ENCODE data around the gene CHIA. TPM values are rescaled to one million over a fixed set of nuclear protein-coding genes. Genes with fewer than 3 reads are reported as not detected.

Gene CHIA
- total and polyA plus RNA-seq, 2 of the 8 experiments (the other 6 are each of a cell fraction or from before 2014, with no cell fraction given) = not detected

DNA sequence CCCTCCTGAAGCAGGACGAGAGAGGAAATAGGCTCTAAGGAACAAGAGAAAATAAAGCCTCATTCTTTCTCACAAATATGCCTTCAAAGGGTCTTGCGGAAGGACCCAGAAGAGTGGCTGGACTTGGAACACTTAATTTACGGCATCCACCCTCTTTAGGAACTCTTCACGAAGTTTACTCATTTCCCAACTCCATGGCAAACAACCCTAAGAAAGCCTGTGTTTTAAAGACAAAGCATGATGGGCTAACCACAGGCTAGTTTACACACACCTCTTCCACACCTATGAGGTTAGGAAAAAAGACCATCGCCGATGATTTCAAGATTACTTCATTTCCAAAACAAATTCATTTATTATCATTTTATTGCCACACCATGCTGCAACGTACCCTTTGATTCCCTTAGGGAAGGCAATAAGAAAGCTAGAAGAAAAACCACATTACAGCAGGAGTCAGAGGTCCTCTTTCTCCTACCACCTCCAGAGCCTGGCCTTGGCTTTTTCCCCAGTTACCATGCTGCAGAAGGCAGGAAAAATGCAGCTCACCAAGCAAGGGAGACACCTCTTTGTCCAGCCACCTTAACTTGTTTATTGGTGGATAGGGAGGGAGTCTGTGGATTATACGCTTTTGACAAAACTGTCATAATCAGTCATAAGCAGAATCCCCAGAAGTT, 33.5 kb upstream of the CHIA start:
- Histone ChIP-seq H3K23ac (ENCODE audit: insufficient read length) (no peak overlapping the region), H3K36me3 (ENCODE audit: control insufficient read depth in 2 of 4, insufficient read depth in 4 of 4, low read length in 3 of 4) (no peaks in the 10 kb centered on the region), H3K79me1 (ENCODE audit: low read depth, low read length) (no peaks in the 10 kb centered on the region), H3K4me2 (ENCODE audit: insufficient read depth in 1 of 2, low read depth in 2 of 2, low read length in 2 of 2) (no peak overlapping the region), H2AFZ (ENCODE audit: low read length) (no peak overlapping the region), H2BK5ac (ENCODE audit: low read depth, low read length) (no peak overlapping the region), H3K56ac (replicated peaks; ENCODE audit: insufficient read length, low read depth, low read length) (no peak overlapping the region), H4K91ac (replicated peaks; ENCODE audit: insufficient read length, low read length) (no peak overlapping the region), H2BK120ac (replicated peaks; ENCODE audit: low read depth, low read length) (no peak overlapping the region), H3K27ac (ENCODE audit: low read depth, low read length) (no peak overlapping the region), H4K20me1 (replicated peaks in 1 of 2; ENCODE audit: control insufficient read depth in 1 of 2, insufficient read depth in 2 of 2, low read length in 2 of 2) (peaks cover 0 to 3% of the 10 kb centered on the region in 2 experiments), H3K4me1 (replicated peaks in 1 of 4; ENCODE audit: control insufficient read depth in 3 of 4, insufficient read depth in 4 of 4, low read length in 3 of 4) (no peaks in the 10 kb centered on the region), H2BK20ac (ENCODE audit: low read length) (no peak overlapping the region), H2BK15ac (ENCODE audit: low read length) (no peak overlapping the region), H2BK12ac (ENCODE audit: low read depth, low read length) (no peak overlapping the region), H3K79me2 (ENCODE audit: control insufficient read depth in 1 of 2, insufficient read depth in 2 of 2, low read length in 2 of 2) (no peaks in the 10 kb centered on the region), H3K4ac (replicated peaks; ENCODE audit: insufficient read length, low read depth, low read length) (no peak overlapping the region), H4K8ac (ENCODE audit: extremely low read depth, insufficient read depth, low read length) (no peak overlapping the region), H3K9me3 (ENCODE audit: insufficient read depth in 2 of 2, low read depth in 1 of 2, low read length in 1 of 2) (no peaks in the 10 kb centered on the region), H4K5ac (ENCODE audit: insufficient read length, low read depth, low read length) (no peak overlapping the region), H3K23me2 (ENCODE audit: low read depth, low read length) (0 out of 2 replicates have a peak, but pooled peaks cover 1% of the 10 kb centered on the region), H2AK5ac (ENCODE audit: low read depth, low read length) (no peak overlapping the region), H3K9ac (replicated peaks in 1 of 4; ENCODE audit: extremely low read depth in 1 of 4, low read depth in 3 of 4, low read length in 3 of 4) (no peak overlapping the region), H3K4me3 (ENCODE audit: extremely low read depth in 1 of 4, insufficient read depth in 2 of 4, low read depth in 3 of 4, low read length in 4 of 4) (no peak overlapping the region), H3K18ac (ENCODE audit: extremely low read depth, low read length) (no peak overlapping the region), H3K14ac (ENCODE audit: insufficient read length) (no peak overlapping the region), H3K27me3 (replicated peaks in 1 of 4; ENCODE audit: control insufficient read depth in 3 of 4, extremely low read depth in 1 of 4, insufficient read depth in 3 of 4, low read length in 3 of 4) (no peaks in the 10 kb centered on the region)
- POLR2A ChIA-PET (ENCODE audit: partially characterized antibody) = no interaction called here
- WGBS, 2 experiments (ENCODE audit: extremely low coverage in 1 of 2, insufficient coverage in 1 of 2, insufficient read length in 1 of 2, insufficient replicate concordance in 2 of 2, low coverage in 1 of 2, low lambda C conversion rate in 2 of 2, missing lambda C conversion rate in 1 of 2) = 89% methylated on average over 8 of the region's 8 CpGs; no CpG with 5 or more reads in 1 of the 2 experiments
- TF ChIP-seq TAF1 (IDR thresholded peaks at IDR 0.05; ENCODE audit: low read depth, low read length) = no peak
- no peak for TF ChIP-seq KDM5A (IDR thresholded peaks at IDR 0.05; ENCODE audit: low read length)
- no peak for TF ChIP-seq SP4 (IDR thresholded peaks at IDR 0.05; ENCODE audit: low read length)
- no peak for TF ChIP-seq CEBPB (IDR thresholded peaks at IDR 0.05; ENCODE audit: low read depth, low read length)
- TF ChIP-seq, protein P1, sequence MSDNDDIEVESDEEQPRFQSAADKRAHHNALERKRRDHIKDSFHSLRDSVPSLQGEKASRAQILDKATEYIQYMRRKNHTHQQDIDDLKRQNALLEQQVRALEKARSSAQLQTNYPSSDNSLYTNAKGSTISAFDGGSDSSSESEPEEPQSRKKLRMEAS (IDR thresholded peaks at IDR 0.05) = no peak
- no peak for TF ChIP-seq POLR2AphosphoS5 (IDR thresholded peaks at IDR 0.05; ENCODE audit: low read depth, low read length)
- TF ChIP-seq EZH2 (IDR thresholded peaks at IDR 0.05; ENCODE audit: low read depth, low read length, severe bottlenecking) = no peak
- no peak for FAIRE-seq
- no peak for DNase-seq (ENCODE audit: low read depth in 1 of 2, low spot score in 2 of 2)
- CTCF ChIA-PET (ENCODE audit: partially characterized antibody) = interaction anchor here (1.4 to 2.3 kb wide), 4 partner anchors 10 to 77 kb away, joined by 4 to 7 read pairs (median 6); no protein-coding TSS in a partner anchor
